HG03060 (cell line): ENCODE results near the gene TSC22D2.

Experiments
- ATAC-seq: cut with Tn5 transposase; IDR thresholded peaks from one replicate; pipeline ENCODE4 v1.9.1; 2021; ENCODE audit warnings: low read depth, moderate number of reproducible peaks; ENCODE audit not compliant: unreplicated experiment

The TSC22D2 gene

GRCh38 chr3:150408221-150409124 lies at the start of gene TSC22D2:
Gene TSC22D2, plus strand, starts transcription at chr3:150408298. Its CDS starts 1,053 bp downstream, at chr3:150409351.
- ATAC-seq = peak; percentile 42

- ATAC-seq = no peak
Measured at GRCh38 chr3:150359381-150359780, 48.7 kb upstream of the TSC22D2 start.

- ATAC-seq = no peak
Measured at GRCh38 chr3:150360966-150361365, 47.1 kb upstream of the TSC22D2 start.

GRCh38 chr3:150362515-150363302 lies 45.4 kb upstream of the TSC22D2 start:
- ATAC-seq = no peak

GRCh38 chr3:150363420-150363819 lies 44.7 kb upstream of the TSC22D2 start:
- no peak for ATAC-seq

- ATAC-seq = peak; percentile 58
Measured at GRCh38 chr3:150365132-150365604, 42.9 kb upstream of the TSC22D2 start.

GRCh38 chr3:150367757-150368156 lies 40.3 kb upstream of the TSC22D2 start:
- ATAC-seq = no peak

GRCh38 chr3:150370122-150370602 lies 37.9 kb upstream of the TSC22D2 start:
- ATAC-seq = no peak

- ATAC-seq = no peak
Measured at GRCh38 chr3:150370999-150371398, 37.1 kb upstream of the TSC22D2 start.

GRCh38 chr3:150371741-150372254 lies 36.3 kb upstream of the TSC22D2 start:
- no peak for ATAC-seq

- ATAC-seq = no peak
Measured at GRCh38 chr3:150372320-150372719, 35.8 kb upstream of the TSC22D2 start.

- no peak for ATAC-seq
Measured at GRCh38 chr3:150372722-150373121, 35.4 kb upstream of the TSC22D2 start.

GRCh38 chr3:150373234-150373875 lies 34.7 kb upstream of the TSC22D2 start:
- ATAC-seq = no peak

GRCh38 chr3:150374975-150375374 lies 33.1 kb upstream of the TSC22D2 start:
- ATAC-seq = no peak

GRCh38 chr3:150376001-150376848 lies 31.9 kb upstream of the TSC22D2 start:
- no peak for ATAC-seq

GRCh38 chr3:150377601-150378300 lies 30.3 kb upstream of the TSC22D2 start:
- ATAC-seq = no peak

GRCh38 chr3:150378301-150378748 lies 29.8 kb upstream of the TSC22D2 start:
- no peak for ATAC-seq

- ATAC-seq = no peak
Measured at GRCh38 chr3:150379469-150379868, 28.6 kb upstream of the TSC22D2 start.
